LNCaP clone FGC (cell line): ENCODE results near the gene USH2A.

ENCODE experiments used
- DNase-seq: peaks from one replicate; pipeline ENCODE4 v3.0.0-alpha.2; 2011; ENCODE audit warnings: low read depth
- H3K4me3 ChIP-seq: 2 replicates; pipeline ENCODE4 v1.5.1; 2011; ENCODE audit warnings: mild to moderate bottlenecking, low read depth, low read length, control low read depth
- CTCF ChIP-seq: IDR thresholded peaks from 2 replicates; pipeline ENCODE4 v1.5.1; 2012; ENCODE audit warnings: mild to moderate bottlenecking; ENCODE audit not compliant: control insufficient read depth, insufficient read depth; ENCODE audit errors: extremely low read depth

Gene USH2A

GRCh38 chr1:215863796-215864195 lies 559.5 kb downstream of the USH2A start:
- TF ChIP-seq CTCF, result no peak
- DNase-seq, result no peak
- H3K4me3 ChIP-seq, result no peak overlapping the region

- no peak for DNase-seq
- no peak overlapping the region for H3K4me3 ChIP-seq
- no peak for TF ChIP-seq CTCF
Measured at GRCh38 chr1:215860833-215861232, 562.4 kb downstream of the USH2A start.

GRCh38 chr1:215857317-215857716 lies 565.9 kb downstream of the USH2A start:
- no peak for TF ChIP-seq CTCF
- H3K4me3 ChIP-seq, result no peak overlapping the region
- no peak for DNase-seq

- no peak for DNase-seq
- no peak overlapping the region for H3K4me3 ChIP-seq
Measured at GRCh38 chr1:215845234-215845891, 577.9 kb downstream of the USH2A start.

GRCh38 chr1:215844777-215845176 lies 578.5 kb downstream of the USH2A start:
- TF ChIP-seq CTCF, result no peak
- no peak overlapping the region for H3K4me3 ChIP-seq
- no peak for DNase-seq

More at GRCh38 chr1:215845234-215845891, 577.9 kb downstream of the USH2A start:
- no peak for TF ChIP-seq CTCF

GRCh38 chr1:215844266-215844665 lies 579.0 kb downstream of the USH2A start:
- DNase-seq, result no peak
- TF ChIP-seq CTCF, result no peak
- no peak overlapping the region for H3K4me3 ChIP-seq

GRCh38 chr1:215842905-215843304 lies 580.3 kb downstream of the USH2A start:
- no peak for DNase-seq
- no peak for TF ChIP-seq CTCF
- no peak overlapping the region for H3K4me3 ChIP-seq
